Fibroblast of lung (primary cell): Measurements from ENCODE around the gene CADM2.

ENCODE experiments used
- EZH2 ChIP-seq: IDR thresholded peaks from 2 replicates; pipeline ENCODE4 v1.5.1; 2012; ENCODE audit warnings: low read length, control low read depth, mild to moderate bottlenecking; ENCODE audit errors: missing control alignments
- TF ChIP-seq, protein P1 (sequence below), 2 donors: IDR thresholded peaks in 1 of 2; conservative IDR thresholded peaks in 1 of 2; 1 replicate in 1 of 2; 2 replicates in 1 of 2; pipeline ENCODE4 v1.5.1; 2011 to 2012; ENCODE audit warnings: low read length in 2 of 2, control low read depth in 1 of 2, inconsistent platforms in 1 of 2, low read depth in 1 of 2, mild to moderate bottlenecking in 1 of 2

DNA sequence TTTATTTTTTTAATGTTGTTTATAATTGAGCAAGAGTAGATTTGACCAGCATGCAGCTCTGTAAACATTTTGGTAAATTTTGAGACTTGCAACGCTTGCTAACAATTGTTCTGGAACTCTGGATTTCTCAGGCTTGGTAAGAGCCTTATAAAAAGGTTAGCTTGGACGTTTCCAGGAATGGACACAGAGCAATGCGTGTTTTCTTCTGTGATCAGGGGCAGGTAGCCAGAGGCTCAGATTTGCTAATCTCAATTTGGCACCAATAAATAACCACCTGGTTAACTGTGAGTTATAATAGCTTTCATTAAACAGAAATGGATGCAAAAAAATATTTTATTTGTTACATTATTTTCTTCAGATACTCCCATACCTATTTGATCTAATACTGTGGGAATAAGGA lies 39.8 kb downstream of the CADM2 start:
- TF ChIP-seq, protein P1, sequence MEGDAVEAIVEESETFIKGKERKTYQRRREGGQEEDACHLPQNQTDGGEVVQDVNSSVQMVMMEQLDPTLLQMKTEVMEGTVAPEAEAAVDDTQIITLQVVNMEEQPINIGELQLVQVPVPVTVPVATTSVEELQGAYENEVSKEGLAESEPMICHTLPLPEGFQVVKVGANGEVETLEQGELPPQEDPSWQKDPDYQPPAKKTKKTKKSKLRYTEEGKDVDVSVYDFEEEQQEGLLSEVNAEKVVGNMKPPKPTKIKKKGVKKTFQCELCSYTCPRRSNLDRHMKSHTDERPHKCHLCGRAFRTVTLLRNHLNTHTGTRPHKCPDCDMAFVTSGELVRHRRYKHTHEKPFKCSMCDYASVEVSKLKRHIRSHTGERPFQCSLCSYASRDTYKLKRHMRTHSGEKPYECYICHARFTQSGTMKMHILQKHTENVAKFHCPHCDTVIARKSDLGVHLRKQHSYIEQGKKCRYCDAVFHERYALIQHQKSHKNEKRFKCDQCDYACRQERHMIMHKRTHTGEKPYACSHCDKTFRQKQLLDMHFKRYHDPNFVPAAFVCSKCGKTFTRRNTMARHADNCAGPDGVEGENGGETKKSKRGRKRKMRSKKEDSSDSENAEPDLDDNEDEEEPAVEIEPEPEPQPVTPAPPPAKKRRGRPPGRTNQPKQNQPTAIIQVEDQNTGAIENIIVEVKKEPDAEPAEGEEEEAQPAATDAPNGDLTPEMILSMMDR (conservative IDR thresholded peaks at IDR 0.05 in 1 of 2, IDR thresholded peaks at IDR 0.05 in 1 of 2; ENCODE audit: low read depth in 1 of 2, low read length in 2 of 2): no peak
- no peak for TF ChIP-seq EZH2
